ENCODE data around the gene C11orf71.

Gene C11orf71

DNA sequence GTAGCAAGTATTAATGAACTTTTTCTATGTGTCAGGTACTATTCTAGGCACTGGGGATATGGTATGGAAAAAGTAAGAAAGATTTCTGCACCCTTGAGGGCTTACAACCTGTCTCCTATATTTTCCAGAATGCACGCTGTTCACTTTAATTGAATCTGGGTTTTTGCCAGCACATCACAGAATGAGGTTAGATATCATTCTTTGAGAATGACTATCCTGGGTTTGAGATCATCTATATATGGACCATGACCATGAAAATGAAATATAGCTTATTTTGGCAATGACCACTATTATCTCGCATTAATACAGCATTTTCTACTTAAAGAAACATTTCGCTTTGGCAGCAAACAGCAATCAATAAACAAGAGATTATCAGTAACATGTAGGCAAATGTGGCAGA, 46.9 kb downstream of the C11orf71 start:
- DNase-seq = no peak

DNA sequence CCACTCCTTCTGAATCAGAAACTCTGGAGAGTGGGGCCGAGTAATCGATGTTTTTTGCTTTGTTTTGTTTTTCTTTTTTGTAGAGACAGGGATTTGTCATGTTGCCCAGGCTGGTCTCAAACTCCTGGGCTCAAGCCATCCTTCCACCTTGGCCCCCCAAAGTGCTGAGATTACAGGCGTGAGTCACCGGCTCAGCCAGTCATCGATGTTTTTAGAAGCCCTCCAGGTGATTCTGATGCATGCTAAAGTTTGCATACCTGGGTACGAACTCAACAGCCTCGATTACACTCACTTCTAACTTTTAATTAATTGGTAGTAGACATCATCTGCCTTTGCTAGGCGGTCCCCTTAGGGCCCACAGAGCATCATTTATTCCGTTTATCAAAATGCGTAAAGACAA, 50.3 kb downstream of the C11orf71 start:
- DNase-seq = no peak
